Kidney (tissue), 14 donors: Measurements from ENCODE around the gene CAMK1D. TPM values are rescaled to one million over a fixed set of nuclear protein-coding genes. Genes with fewer than 3 reads are reported as not detected.

Experiments used
- DNase-seq, 5 donors: peaks; one replicate each; pipeline ENCODE4 v3.0.0-alpha.2; 2013 to 2020
- FAIRE-seq: peaks from 2 replicates; lab custom pipeline; 2012; peaks lifted over from hg19 to GRCh38; lab: Jason Lieb, UNC
- H3K27ac ChIP-seq, 2 donors: one replicate each; pipeline ENCODE4 v1.7.0; 2013; ENCODE audit warnings: low read depth in 2 of 2, low read length in 2 of 2, inconsistent platforms in 1 of 2
- H3K27me3 ChIP-seq: one replicate; pipeline ENCODE4 v1.7.1; 2013; ENCODE audit warnings: low read length, inconsistent platforms; ENCODE audit not compliant: control insufficient read depth, insufficient read depth
- H3K36me3 ChIP-seq, 3 donors: one replicate each; pipeline versions ENCODE4 v1.7.0 to v1.7.1; 2013; ENCODE audit warnings: low read length in 3 of 3, control low read depth in 1 of 3, inconsistent platforms in 1 of 3; ENCODE audit not compliant: insufficient read depth in 3 of 3, control insufficient read depth in 2 of 3
- H3K4me1 ChIP-seq, 3 donors: one replicate each; pipeline versions ENCODE4 v1.7.0 to v1.7.1; 2013; ENCODE audit warnings: low read length in 3 of 3, inconsistent platforms in 1 of 3, low read depth in 1 of 3; ENCODE audit not compliant: control insufficient read depth in 2 of 3, insufficient read depth in 2 of 3
- H3K4me3 ChIP-seq, 3 donors: one replicate each; pipeline versions ENCODE4 v1.7.0 to v1.8.1; 2013; ENCODE audit warnings: low read length in 3 of 3, control low read depth in 1 of 3, inconsistent platforms in 1 of 3
- H3K9ac ChIP-seq, 3 donors: one replicate each; pipeline versions ENCODE4 v1.7.0 to v1.7.1; 2013; ENCODE audit warnings: low read length in 3 of 3, control low read depth in 1 of 3, inconsistent platforms in 1 of 3
- H3K9me3 ChIP-seq, 3 donors: one replicate each; pipeline versions ENCODE4 v1.7.0 to v1.7.1; 2013; ENCODE audit warnings: low read length in 3 of 3, control low read depth in 1 of 3, inconsistent platforms in 1 of 3; ENCODE audit not compliant: control insufficient read depth in 2 of 3, insufficient read depth in 1 of 3
- intact Hi-C: fragments of 100-400 bp; cut with DNase I; formaldehyde crosslinking; loops from one replicate; pipeline ENCODE4 v1.11.1; 2022
- polyA plus RNA-seq: library from polyadenylated mRNA; stranded (reverse); fragments of 350-450 nt; fragmentation: Illumina TruSeq; extraction: RNeasy Lipid Tissue Mini Kit (QIAGEN cat#74804); gene quantifications from one replicate; pipeline ENCODE4 v1.2.3, GENCODE V29; 2014; ENCODE audit warnings: low read depth, low replicate concordance; ENCODE audit not compliant: insufficient read depth
- total RNA-seq: library from RNA; stranded (reverse); fragmentation: NEBNext Ultra II Directional; extraction: Animal tissue kit (Norgen Biotek cat#: 25700); gene quantifications from one replicate; pipeline ENCODE4 v1.2.1, GENCODE V29; 2021
- TF ChIP-seq, protein P1 (sequence below): IDR thresholded peaks from 3 replicates; pipeline ENCODE4 v1.5.1; 2012; ENCODE audit warnings: mild to moderate bottlenecking, moderate library complexity, borderline replicate concordance; ENCODE audit not compliant: insufficient read depth; ENCODE audit errors: extremely low read depth
- donor health status: control.
- donor health status: control.
- donor health status: control.
- donor health status: control.
- donor health status: control.
- donor health status: DM: yes; HTN: yes; CAD: no.
- donor health status: Normal renal cell carcinoma (clear cell type).

Gene CAMK1D
- total and polyA plus RNA-seq, 2 donors from 2014 or later: 1.1 to 13.7 TPM

DNA sequence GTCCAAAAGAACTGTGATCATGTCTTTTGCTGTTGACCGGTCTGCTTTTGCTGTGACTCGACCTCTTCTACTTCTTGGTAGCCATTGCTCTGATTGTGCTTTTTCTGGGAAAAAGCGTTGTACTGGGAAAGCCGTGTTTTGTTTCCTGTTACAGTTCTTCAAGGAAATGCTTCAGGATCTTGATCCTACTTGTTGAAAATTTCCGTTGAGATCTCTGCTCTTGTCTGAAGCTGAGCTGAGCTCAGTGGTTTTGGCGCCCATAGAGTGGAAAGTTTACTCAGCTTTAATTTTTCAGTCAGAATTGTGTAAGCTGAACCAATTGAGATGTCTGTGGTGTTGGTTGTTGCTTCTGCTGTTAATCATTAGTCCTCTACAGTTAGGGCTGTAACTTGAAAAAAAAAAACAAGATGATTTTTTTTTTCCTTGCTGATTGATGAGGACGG is 349.9 kb downstream of the CAMK1D start:
- Histone ChIP-seq H3K9ac (no peak overlapping the region), H3K27me3 (no peaks in the 10 kb centered on the region), H3K4me3 (no peak overlapping the region), H3K9me3 (no peaks in the 10 kb centered on the region), H3K27ac (peak overlapping the region; percentile 26 to 40), H3K4me1 (no peaks in the 10 kb centered on the region), H3K36me3 (no peaks in the 10 kb centered on the region)
- DNase-seq (peak in 2 of 5 donors; percentile 34 to 63), FAIRE-seq (no peak)
- intact Hi-C loops: no loop called here
- TF ChIP-seq, protein P1, sequence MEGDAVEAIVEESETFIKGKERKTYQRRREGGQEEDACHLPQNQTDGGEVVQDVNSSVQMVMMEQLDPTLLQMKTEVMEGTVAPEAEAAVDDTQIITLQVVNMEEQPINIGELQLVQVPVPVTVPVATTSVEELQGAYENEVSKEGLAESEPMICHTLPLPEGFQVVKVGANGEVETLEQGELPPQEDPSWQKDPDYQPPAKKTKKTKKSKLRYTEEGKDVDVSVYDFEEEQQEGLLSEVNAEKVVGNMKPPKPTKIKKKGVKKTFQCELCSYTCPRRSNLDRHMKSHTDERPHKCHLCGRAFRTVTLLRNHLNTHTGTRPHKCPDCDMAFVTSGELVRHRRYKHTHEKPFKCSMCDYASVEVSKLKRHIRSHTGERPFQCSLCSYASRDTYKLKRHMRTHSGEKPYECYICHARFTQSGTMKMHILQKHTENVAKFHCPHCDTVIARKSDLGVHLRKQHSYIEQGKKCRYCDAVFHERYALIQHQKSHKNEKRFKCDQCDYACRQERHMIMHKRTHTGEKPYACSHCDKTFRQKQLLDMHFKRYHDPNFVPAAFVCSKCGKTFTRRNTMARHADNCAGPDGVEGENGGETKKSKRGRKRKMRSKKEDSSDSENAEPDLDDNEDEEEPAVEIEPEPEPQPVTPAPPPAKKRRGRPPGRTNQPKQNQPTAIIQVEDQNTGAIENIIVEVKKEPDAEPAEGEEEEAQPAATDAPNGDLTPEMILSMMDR: no peak

DNA sequence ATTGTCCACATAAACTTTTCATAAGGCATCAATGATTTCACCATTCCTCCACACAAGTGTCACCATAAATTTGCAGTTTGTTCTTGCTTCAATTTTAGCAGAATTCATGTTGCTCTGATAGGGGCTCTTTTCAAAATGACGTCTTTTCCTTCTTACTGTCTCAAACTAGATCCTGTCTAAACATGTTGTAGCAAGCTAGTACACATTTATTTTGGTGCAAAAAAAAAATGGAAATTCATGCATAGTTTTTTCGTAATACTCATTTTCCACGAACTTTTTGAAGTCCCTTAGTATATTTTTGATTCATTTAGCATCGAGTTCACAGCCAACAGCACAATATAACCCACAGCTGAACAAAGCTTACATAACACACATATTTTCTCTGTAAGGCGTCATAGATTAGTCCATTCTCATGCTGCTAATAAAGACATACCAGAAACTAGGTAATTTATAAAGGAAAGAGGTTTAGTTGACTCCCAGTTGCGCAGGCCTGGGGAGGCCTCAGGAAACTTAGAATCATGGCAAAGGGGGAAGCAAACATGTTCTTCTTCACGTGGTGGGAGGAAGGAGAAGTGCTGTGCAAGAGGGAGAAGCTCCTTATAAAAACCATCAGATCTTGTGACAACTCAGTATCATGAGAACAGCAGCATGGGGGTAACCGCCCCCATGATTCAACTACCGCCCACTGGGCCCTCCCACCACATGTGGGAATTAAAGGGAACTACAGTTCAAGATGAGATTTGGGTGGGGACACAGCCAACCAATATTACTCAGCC is 350.6 kb downstream of the CAMK1D start:
- TF ChIP-seq, protein P1: no peak
- no peaks in the 10 kb centered on the region for H3K4me1 ChIP-seq
- H3K36me3 ChIP-seq: no peaks in the 10 kb centered on the region
- H3K9ac ChIP-seq: no peak overlapping the region
- no peak overlapping the region for H3K4me3 ChIP-seq
- no peak for FAIRE-seq
- H3K27me3 ChIP-seq: no peaks in the 10 kb centered on the region
- peak overlapping the region in 1 of 2 donors; percentile 54 for H3K27ac ChIP-seq
- DNase-seq: no peak
- no peaks in the 10 kb centered on the region for H3K9me3 ChIP-seq
- intact Hi-C loops: no loop called here

GRCh38 chr10:12700557-12700874 is 351.2 kb downstream of the CAMK1D start:
- Histone ChIP-seq H3K27ac (peak overlapping the region in 1 of 2 donors; percentile 54), H3K4me1 (no peaks in the 10 kb centered on the region), H3K36me3 (no peaks in the 10 kb centered on the region), H3K9ac (no peak overlapping the region), H3K4me3 (no peak overlapping the region), H3K27me3 (no peaks in the 10 kb centered on the region), H3K9me3 (no peaks in the 10 kb centered on the region)
- DNase-seq: no peak
- TF ChIP-seq, protein P1: no peak
- FAIRE-seq: no peak
- intact Hi-C loops: no loop called here
